HFF-Myc (cell line): ENCODE measurements around the gene CHAF1A.

Experiments
- DNase-seq: peaks from one replicate; pipeline ENCODE4 v3.0.0-alpha.2; 2011; ENCODE audit warnings: low read depth; ENCODE audit errors: extremely low read depth
- H3K4me3 ChIP-seq: replicated peaks from 2 replicates; pipeline ENCODE4 v1.5.1; 2011; ENCODE audit warnings: low read depth, mild to moderate bottlenecking, control low read depth, low read length
- CTCF ChIP-seq: IDR thresholded peaks from 2 replicates; pipeline ENCODE4 v1.5.1; 2012; ENCODE audit warnings: mild to moderate bottlenecking, low read depth, low read length, control low read depth; ENCODE audit errors: missing control alignments

Gene CHAF1A

GRCh38 chr19:4362101-4362828, 40.2 kb upstream of the CHAF1A start:
- H3K4me3 ChIP-seq = no peak overlapping the region
- no peak for TF ChIP-seq CTCF
- no peak for DNase-seq

GRCh38 chr19:4362831-4363545, 39.5 kb upstream of the CHAF1A start:
- no peak for DNase-seq
- no peak overlapping the region for H3K4me3 ChIP-seq
- peak; percentile 25 for TF ChIP-seq CTCF

- H3K4me3 ChIP-seq = no peak overlapping the region
- TF ChIP-seq CTCF = no peak
- no peak for DNase-seq
These were observed 38.7 kb upstream of the CHAF1A start for GRCh38 chr19:4363571-4364304.

- no peak for TF ChIP-seq CTCF
- H3K4me3 ChIP-seq = no peak overlapping the region
- DNase-seq = no peak
These were observed 37.1 kb upstream of the CHAF1A start for GRCh38 chr19:4365341-4365740.

GRCh38 chr19:4365791-4366665, 36.4 kb upstream of the CHAF1A start:
- no peak for DNase-seq
- no peak for TF ChIP-seq CTCF
- H3K4me3 ChIP-seq = no peak overlapping the region

- TF ChIP-seq CTCF = no peak
- no peak overlapping the region for H3K4me3 ChIP-seq
- no peak for DNase-seq
These were observed 35.6 kb upstream of the CHAF1A start for GRCh38 chr19:4366666-4367335.
